GM19043 (cell line): ENCODE data around the gene COL25A1.
"Not testable (repeated sequence)": the region's sequence is repeated elsewhere in the genome, so short reads cannot be mapped to it uniquely, and the experiment has no call there.

Source experiments
- ATAC-seq: cut with Tn5 transposase; IDR thresholded peaks from one replicate; pipeline ENCODE4 v1.9.1; 2021; ENCODE audit warnings: low read depth; ENCODE audit not compliant: unreplicated experiment

COL25A1 gene

GRCh38 chr4:109022961-109023360 is 279.5 kb downstream of the COL25A1 start:
- no peak for ATAC-seq

- not testable (repeated sequence) for ATAC-seq
These were observed 280.8 kb downstream of the COL25A1 start for GRCh38 chr4:109021630-109022029.

GRCh38 chr4:109020861-109021260 is 281.6 kb downstream of the COL25A1 start:
- no peak for ATAC-seq

- no peak for ATAC-seq
These were observed 286.3 kb downstream of the COL25A1 start for GRCh38 chr4:109016200-109016599.

- no peak for ATAC-seq
These were observed 287.0 kb downstream of the COL25A1 start for GRCh38 chr4:109015413-109015810.

- ATAC-seq = no peak
These were observed 287.7 kb downstream of the COL25A1 start for GRCh38 chr4:109014593-109015412.

- no peak for ATAC-seq
These were observed 290.1 kb downstream of the COL25A1 start for GRCh38 chr4:109012286-109012880.

- no peak for ATAC-seq
These were observed 291.0 kb downstream of the COL25A1 start for GRCh38 chr4:109011241-109012026.

GRCh38 chr4:109010521-109010920 is 291.9 kb downstream of the COL25A1 start:
- no peak for ATAC-seq

GRCh38 chr4:109009909-109010308 is 292.5 kb downstream of the COL25A1 start:
- no peak for ATAC-seq

GRCh38 chr4:109007976-109008375 is 294.5 kb downstream of the COL25A1 start:
- ATAC-seq = no peak

GRCh38 chr4:109005523-109005922 is 296.9 kb downstream of the COL25A1 start:
- no peak for ATAC-seq

- ATAC-seq = no peak
These were observed 298.0 kb downstream of the COL25A1 start for GRCh38 chr4:109004418-109004817.

- no peak for ATAC-seq
These were observed 298.5 kb downstream of the COL25A1 start for GRCh38 chr4:109003964-109004363.

GRCh38 chr4:108991551-108992328 is 310.7 kb downstream of the COL25A1 start:
- no peak for ATAC-seq

- ATAC-seq = peak; percentile 60
These were observed 313.8 kb downstream of the COL25A1 start for GRCh38 chr4:108988464-108989195.

- not testable (repeated sequence) for ATAC-seq
These were observed 318.0 kb downstream of the COL25A1 start for GRCh38 chr4:108984495-108984894.

- no peak for ATAC-seq
These were observed 319.9 kb downstream of the COL25A1 start for GRCh38 chr4:108982402-108983185.
